ENCODE data around the gene FAM20C.

The FAM20C gene

DNA sequence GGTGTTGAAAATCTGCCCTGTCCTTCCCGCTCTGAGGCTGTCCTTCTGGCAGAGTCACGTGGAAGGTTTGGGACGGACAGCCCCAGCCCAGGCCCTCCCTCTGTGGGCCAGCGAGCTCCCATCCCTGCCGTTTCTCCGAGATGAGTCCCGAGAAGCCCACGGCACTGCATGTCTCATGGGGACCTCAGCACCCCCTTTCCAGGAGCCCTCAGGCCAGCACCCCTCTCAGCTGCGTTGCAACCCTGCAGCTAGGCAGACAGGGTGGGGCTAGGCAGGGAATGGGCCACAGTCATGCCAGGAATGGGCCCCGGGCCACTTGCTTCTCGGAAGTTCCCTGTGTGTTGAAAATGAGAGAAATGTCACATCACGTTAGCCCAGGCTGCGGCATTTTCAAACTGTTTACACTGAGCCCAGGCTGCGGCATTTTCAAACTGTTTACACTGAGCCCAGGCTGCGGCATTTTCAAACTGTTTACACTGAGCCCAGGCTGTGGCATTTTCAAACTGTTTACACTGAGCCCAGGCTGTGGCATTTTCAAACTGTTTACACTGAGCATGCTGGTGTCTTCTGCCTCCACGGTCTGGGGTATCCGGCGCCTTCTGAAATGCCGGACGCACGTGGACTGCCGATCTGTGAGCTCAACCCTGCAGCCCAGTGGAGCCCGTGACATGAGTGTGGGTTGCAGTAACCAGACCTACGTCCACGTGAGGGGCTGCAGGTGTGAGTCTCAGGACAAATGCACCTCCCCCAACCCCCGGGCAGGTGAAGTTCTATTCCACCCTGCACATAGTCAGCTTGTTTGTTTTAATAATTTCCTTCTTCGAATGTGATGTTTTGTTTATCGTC is 42.6 kb downstream of the FAM20C start:
- 32% methylated on average over 26 of the region's 28 CpGs for WGBS
- Histone ChIP-seq H2BK5ac (ENCODE audit: low read depth, low read length, poor library complexity, severe bottlenecking) (no peak overlapping the region), H3K18ac (ENCODE audit: low read depth in 1 of 2, low read length in 2 of 2) (peak overlapping the region; percentile 92 to 96)

DNA sequence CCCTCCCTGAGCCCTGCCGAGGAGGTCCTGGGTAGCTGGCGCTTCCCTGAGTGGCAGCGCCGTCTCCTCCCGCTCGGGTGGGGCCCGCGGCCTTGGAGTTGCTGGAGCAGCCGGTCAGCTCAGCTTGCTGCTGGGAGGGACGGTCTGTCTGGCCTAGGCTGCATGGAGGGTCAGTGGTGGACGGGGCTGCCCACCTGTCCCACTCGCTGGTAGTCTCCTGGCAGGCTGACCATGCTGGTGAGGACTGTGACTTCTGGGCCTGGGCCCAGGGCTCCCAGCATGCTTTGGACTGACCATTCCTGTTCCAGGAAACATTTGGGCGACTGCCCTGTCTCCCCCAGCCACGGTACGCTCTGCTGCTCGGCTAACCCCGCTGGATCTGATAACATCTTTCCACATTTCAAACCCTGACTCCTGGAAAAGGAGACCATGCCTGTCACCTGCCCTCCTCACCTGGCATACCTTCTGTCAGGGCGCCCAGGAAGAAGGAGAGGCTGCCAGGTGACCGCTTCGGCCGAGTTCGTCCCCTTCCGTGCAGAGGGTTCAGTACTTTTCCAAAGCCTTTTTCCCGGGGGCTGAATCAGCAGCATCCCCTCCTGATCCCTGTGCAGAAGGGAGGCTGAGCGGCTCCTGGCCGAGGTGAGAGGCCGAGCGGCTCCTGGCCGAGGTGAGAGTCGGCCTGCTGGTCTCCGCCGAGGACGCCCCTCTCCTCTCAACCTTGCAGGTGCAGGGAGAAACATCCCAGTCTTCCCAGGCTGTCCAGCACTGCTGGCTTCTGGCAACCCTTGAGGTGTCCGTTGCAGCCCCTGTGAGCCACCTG is 43.4 kb downstream of the FAM20C start:
- Histone ChIP-seq H3K4me3 (ENCODE audit: insufficient read depth in 1 of 2, low read depth in 1 of 2, low read length in 2 of 2) (no peak overlapping the region), H3K36me3 (ENCODE audit: control insufficient read depth in 1 of 2, insufficient read depth in 2 of 2, low read depth in 1 of 2, low read length in 2 of 2) (peaks cover 19 to 37% of the 10 kb centered on the region in 2 experiments), H3K27ac (ENCODE audit: low read length, poor library complexity, severe bottlenecking) (no peak overlapping the region), H3K9ac (ENCODE audit: low read length) (peak overlapping the region; percentile 29), H3K18ac (ENCODE audit: low read depth in 1 of 2, low read length in 2 of 2) (peak overlapping the region; percentile 86 to 96), H3K9me3 (ENCODE audit: control insufficient read depth, low read length) (no peaks in the 10 kb centered on the region), H3K27me3 (ENCODE audit: control insufficient read depth in 1 of 2, insufficient read depth in 1 of 2, low read length in 2 of 2) (no peaks in the 10 kb centered on the region), H3K4me2 (ENCODE audit: low read length, poor library complexity, severe bottlenecking) (no peak overlapping the region), H3K4ac (ENCODE audit: low read depth in 1 of 2, low read length in 2 of 2) (peak overlapping the region; percentile 52 to 88), H2BK12ac (ENCODE audit: low read length in 2 of 2) (peak overlapping the region; percentile 98 to 99), H2BK120ac (ENCODE audit: low read depth, low read length) (peak overlapping the region; percentile 90), H2AFZ (ENCODE audit: low read depth, low read length) (no peak overlapping the region), H3K23ac (ENCODE audit: low read length in 2 of 2) (peak overlapping the region in 1 of 2 experiments; percentile 79), H2BK5ac (ENCODE audit: low read depth, low read length, poor library complexity, severe bottlenecking) (no peak overlapping the region), H2AK5ac (ENCODE audit: low read length, severe bottlenecking) (no peak overlapping the region), H3K14ac (ENCODE audit: low read length in 2 of 2) (peak overlapping the region in 1 of 2 experiments; percentile 76), H3K4me1 (ENCODE audit: control insufficient read depth, insufficient read depth, low read depth, low read length) (peaks cover 50% of the 10 kb centered on the region), H2BK15ac (ENCODE audit: low read depth, poor library complexity, severe bottlenecking) (peak overlapping the region; percentile 35), H3K79me1 (replicated peaks; ENCODE audit: low read length, poor library complexity, severe bottlenecking) (peaks cover 18% of the 10 kb centered on the region), H4K91ac (ENCODE audit: low read length) (peak overlapping the region; percentile 95), H4K8ac (ENCODE audit: low read length) (peak overlapping the region; percentile 88)
- WGBS, result 85% methylated on average over 34 of the region's 34 CpGs
- no peak for DNase-seq

More for the DNA sequence above, 42.6 kb downstream of the FAM20C start:
- Histone ChIP-seq H3K4me3 (ENCODE audit: insufficient read depth in 1 of 2, low read depth in 1 of 2, low read length in 2 of 2) (peak overlapping the region in 1 of 2 experiments; percentile 43), H2BK15ac (ENCODE audit: low read depth, poor library complexity, severe bottlenecking) (peak overlapping the region; percentile 34), H4K91ac (ENCODE audit: low read length) (peak overlapping the region; percentile 99), H3K79me1 (replicated peaks; ENCODE audit: low read length, poor library complexity, severe bottlenecking) (peaks cover 16% of the 10 kb centered on the region), H3K36me3 (ENCODE audit: control insufficient read depth in 1 of 2, insufficient read depth in 2 of 2, low read depth in 1 of 2, low read length in 2 of 2) (peaks cover 19 to 37% of the 10 kb centered on the region in 2 experiments), H2AFZ (ENCODE audit: low read depth, low read length) (no peak overlapping the region), H2BK12ac (ENCODE audit: low read length in 2 of 2) (peak overlapping the region; percentile 95 to 99), H3K4me2 (ENCODE audit: low read length, poor library complexity, severe bottlenecking) (peak overlapping the region; percentile 6), H4K8ac (ENCODE audit: low read length) (peak overlapping the region; percentile 95), H3K9me3 (ENCODE audit: control insufficient read depth, low read length) (no peaks in the 10 kb centered on the region), H2BK120ac (ENCODE audit: low read depth, low read length) (peak overlapping the region; percentile 97), H3K23ac (ENCODE audit: low read length in 2 of 2) (no peak overlapping the region), H3K4ac (ENCODE audit: low read depth in 1 of 2, low read length in 2 of 2) (peak overlapping the region; percentile 22 to 55), H3K4me1 (ENCODE audit: control insufficient read depth, insufficient read depth, low read depth, low read length) (peaks cover 48% of the 10 kb centered on the region), H2AK5ac (ENCODE audit: low read length, severe bottlenecking) (no peak overlapping the region), H3K9ac (ENCODE audit: low read length) (peak overlapping the region; percentile 80), H3K27ac (ENCODE audit: low read length, poor library complexity, severe bottlenecking) (no peak overlapping the region), H3K14ac (ENCODE audit: low read length in 2 of 2) (peak overlapping the region in 1 of 2 experiments; percentile 4), H3K27me3 (ENCODE audit: control insufficient read depth in 1 of 2, insufficient read depth in 1 of 2, low read length in 2 of 2) (no peaks in the 10 kb centered on the region)
- peak; percentile 93 for DNase-seq

DNA sequence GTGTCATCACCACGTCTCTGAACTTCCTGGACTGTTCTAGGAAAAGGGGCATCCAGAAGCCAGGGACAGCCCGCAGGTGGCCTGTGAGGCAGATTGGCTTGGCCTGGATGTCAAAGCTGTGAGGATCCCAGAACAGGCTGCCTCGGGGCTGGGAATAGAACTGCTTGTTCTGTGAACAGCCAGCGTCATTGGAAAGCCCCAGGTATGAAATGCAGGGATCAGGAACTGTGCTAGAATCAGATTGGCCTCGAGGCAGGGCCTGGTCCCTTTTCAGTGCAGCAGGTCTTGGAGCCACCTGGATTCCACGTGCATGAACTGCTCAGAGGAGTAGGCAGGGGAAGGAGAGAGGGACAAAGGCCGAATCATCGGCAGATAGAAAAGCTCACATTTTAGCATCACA is 44.6 kb downstream of the FAM20C start:
- H3K18ac ChIP-seq (ENCODE audit: low read depth in 1 of 2, low read length in 2 of 2), result no peak overlapping the region
- H3K4me1 ChIP-seq (ENCODE audit: control insufficient read depth, insufficient read depth, low read depth, low read length), result peaks cover 49% of the 10 kb centered on the region
- H3K4me2 ChIP-seq (ENCODE audit: low read length, poor library complexity, severe bottlenecking), result no peak overlapping the region
- H3K36me3 ChIP-seq (ENCODE audit: control insufficient read depth in 1 of 2, insufficient read depth in 2 of 2, low read depth in 1 of 2, low read length in 2 of 2), result peaks cover 23 to 41% of the 10 kb centered on the region in 2 experiments
- no peak overlapping the region for H3K23ac ChIP-seq (ENCODE audit: low read length in 2 of 2)
- WGBS, result 91% methylated on average over 8 of the region's 8 CpGs
- no peak overlapping the region for H2AK5ac ChIP-seq (ENCODE audit: low read length, severe bottlenecking)
- H4K91ac ChIP-seq (ENCODE audit: low read length), result no peak overlapping the region
- no peak overlapping the region for H2BK120ac ChIP-seq (ENCODE audit: low read depth, low read length)
- no peak overlapping the region for H3K9ac ChIP-seq (ENCODE audit: low read length)
- H3K27ac ChIP-seq (ENCODE audit: low read length, poor library complexity, severe bottlenecking), result no peak overlapping the region
- H2BK5ac ChIP-seq (ENCODE audit: low read depth, low read length, poor library complexity, severe bottlenecking), result no peak overlapping the region
- H2AFZ ChIP-seq (ENCODE audit: low read depth, low read length), result no peak overlapping the region
- no peak overlapping the region for H2BK12ac ChIP-seq (ENCODE audit: low read length in 2 of 2)
- no peaks in the 10 kb centered on the region for H3K27me3 ChIP-seq (ENCODE audit: control insufficient read depth in 1 of 2, insufficient read depth in 1 of 2, low read length in 2 of 2)
- no peak overlapping the region for H2BK15ac ChIP-seq (ENCODE audit: low read depth, poor library complexity, severe bottlenecking)
- no peak overlapping the region for H3K4me3 ChIP-seq (ENCODE audit: insufficient read depth in 1 of 2, low read depth in 1 of 2, low read length in 2 of 2)
- no peak for DNase-seq
- no peak overlapping the region for H3K14ac ChIP-seq (ENCODE audit: low read length in 2 of 2)
- no peaks in the 10 kb centered on the region for H3K9me3 ChIP-seq (ENCODE audit: control insufficient read depth, low read length)
- no peak overlapping the region for H3K4ac ChIP-seq (ENCODE audit: low read depth in 1 of 2, low read length in 2 of 2)
- no peak overlapping the region for H4K8ac ChIP-seq (ENCODE audit: low read length)
- peaks cover 20% of the 10 kb centered on the region for H3K79me1 ChIP-seq (replicated peaks; ENCODE audit: low read length, poor library complexity, severe bottlenecking)

DNA sequence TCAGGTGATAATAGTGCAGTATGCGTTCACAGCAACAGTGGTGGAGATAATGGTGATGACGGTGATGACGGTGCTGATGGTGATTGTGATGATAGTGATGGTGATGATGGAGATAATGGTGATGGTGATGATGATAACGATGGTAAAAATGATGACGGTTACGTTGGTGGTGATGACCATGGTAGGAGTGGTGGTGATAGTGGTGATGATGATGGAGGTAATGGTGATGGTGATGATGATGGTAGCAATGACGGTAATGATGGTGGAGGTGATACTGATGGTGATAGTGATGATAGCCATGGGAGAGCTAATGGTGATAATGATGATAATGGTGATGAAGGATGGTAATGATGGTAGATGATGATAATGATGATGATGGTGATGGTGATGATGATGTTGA is 45.0 kb downstream of the FAM20C start:
- WGBS, result 82% methylated on average over 7 of the region's 7 CpGs
- H3K27ac ChIP-seq (ENCODE audit: low read length, poor library complexity, severe bottlenecking), result no peak overlapping the region
- no peak overlapping the region for H2AK5ac ChIP-seq (ENCODE audit: low read length, severe bottlenecking)

More for the DNA sequence above, 45.0 kb downstream of the FAM20C start:
- no peak overlapping the region for H4K8ac ChIP-seq (ENCODE audit: low read length)
- no peaks in the 10 kb centered on the region for H3K9me3 ChIP-seq (ENCODE audit: control insufficient read depth, low read length)
- no peak overlapping the region for H2BK12ac ChIP-seq (ENCODE audit: low read length in 2 of 2)
- DNase-seq, result no peak
- no peak overlapping the region for H2BK120ac ChIP-seq (ENCODE audit: low read depth, low read length)
- H3K14ac ChIP-seq (ENCODE audit: low read length in 2 of 2), result no peak overlapping the region
- H2BK5ac ChIP-seq (ENCODE audit: low read depth, low read length, poor library complexity, severe bottlenecking), result no peak overlapping the region
- H2AFZ ChIP-seq (ENCODE audit: low read depth, low read length), result no peak overlapping the region
- H3K4me2 ChIP-seq (ENCODE audit: low read length, poor library complexity, severe bottlenecking), result no peak overlapping the region
- no peak overlapping the region for H4K91ac ChIP-seq (ENCODE audit: low read length)
- H3K79me1 ChIP-seq (replicated peaks; ENCODE audit: low read length, poor library complexity, severe bottlenecking), result peaks cover 23% of the 10 kb centered on the region
- peaks cover 46% of the 10 kb centered on the region for H3K4me1 ChIP-seq (ENCODE audit: control insufficient read depth, insufficient read depth, low read depth, low read length)
- no peak overlapping the region for H3K9ac ChIP-seq (ENCODE audit: low read length)
- H3K23ac ChIP-seq (ENCODE audit: low read length in 2 of 2), result no peak overlapping the region
- no peak overlapping the region for H3K4me3 ChIP-seq (ENCODE audit: insufficient read depth in 1 of 2, low read depth in 1 of 2, low read length in 2 of 2)
- H3K36me3 ChIP-seq (ENCODE audit: control insufficient read depth in 1 of 2, insufficient read depth in 2 of 2, low read depth in 1 of 2, low read length in 2 of 2), result peaks cover 23 to 37% of the 10 kb centered on the region in 2 experiments
- no peak overlapping the region for H3K4ac ChIP-seq (ENCODE audit: low read depth in 1 of 2, low read length in 2 of 2)
- H2BK15ac ChIP-seq (ENCODE audit: low read depth, poor library complexity, severe bottlenecking), result no peak overlapping the region
- no peaks in the 10 kb centered on the region for H3K27me3 ChIP-seq (ENCODE audit: control insufficient read depth in 1 of 2, insufficient read depth in 1 of 2, low read length in 2 of 2)
- no peak overlapping the region for H3K18ac ChIP-seq (ENCODE audit: low read depth in 1 of 2, low read length in 2 of 2)
